Neural cell (in vitro differentiated cells): ENCODE results near the gene CUEDC1. TPM values are rescaled to one million over a fixed set of nuclear protein-coding genes. Genes with fewer than 3 reads are reported as not detected.
A peak's percentile ranks its signal among the peaks of the same experiment; 100 is the strongest.

Experiments used
- H2AFZ ChIP-seq: fragments of 200-600, 300-800 bp; sonication (generic), shearing (Covaris generic); 2 replicates; pipeline ENCODE4 v1.6.0; 2014; ENCODE audit warnings: low read depth, mild to moderate bottlenecking, antibody characterized with exemption, low read length, moderate library complexity
- H3F3A ChIP-seq: fragments of 200-600 bp; shearing (Covaris generic); 2 replicates; pipeline ENCODE4 v1.6.1; 2016; ENCODE audit warnings: mild to moderate bottlenecking, moderate library complexity, mixed read lengths, antibody characterized with exemption, low read length; ENCODE audit not compliant: insufficient read depth, poor library complexity, severe bottlenecking
- H3K27ac ChIP-seq: fragments of 200-600, 300-800 bp; sonication (generic), shearing (Covaris generic); 2 replicates; pipeline ENCODE4 v1.5.1; 2014; ENCODE audit warnings: mild to moderate bottlenecking, low read length, moderate library complexity
- H3K27me3 ChIP-seq: fragments of 300-800, 200-600 bp; sonication (generic), shearing (Covaris generic); 2 replicates; pipeline ENCODE4 v1.6.0; 2014; ENCODE audit warnings: mild to moderate bottlenecking, low read depth, low read length, moderate library complexity; ENCODE audit not compliant: insufficient read depth
- H3K36me3 ChIP-seq: fragments of 300-800, 200-600 bp; sonication (generic), shearing (Covaris generic); 2 replicates; pipeline ENCODE4 v1.5.1; 2014; ENCODE audit warnings: mild to moderate bottlenecking, antibody characterized with exemption, low read length, moderate library complexity; ENCODE audit not compliant: insufficient read depth
- H3K4me2 ChIP-seq: fragments of 300-800, 200-600 bp; sonication (generic), shearing (Covaris generic); 2 replicates; pipeline ENCODE4 v1.6.0; 2014; ENCODE audit warnings: mild to moderate bottlenecking, low read length
- H3K4me3 ChIP-seq: fragments of 300-800, 200-600 bp; sonication (generic), shearing (Covaris generic); 2 replicates; pipeline ENCODE4 v1.5.1; 2014; ENCODE audit warnings: mild to moderate bottlenecking, low read length, moderate library complexity
- H3K79me2 ChIP-seq: fragments of 200-600 bp; shearing (Covaris generic); replicated peaks from 2 replicates; pipeline ENCODE4 v1.6.0; 2014; ENCODE audit warnings: mild to moderate bottlenecking, low read length, moderate library complexity; ENCODE audit not compliant: insufficient read depth
- H3K9ac ChIP-seq: fragments of 300-800, 200-600 bp; sonication (generic), shearing (Covaris generic); 2 replicates; pipeline ENCODE4 v1.6.1; 2016; ENCODE audit warnings: mild to moderate bottlenecking, low read length, mixed read lengths
- H3K9me2 ChIP-seq: fragments of 200-600 bp; shearing (Covaris generic); 2 replicates; pipeline ENCODE4 v1.6.1; 2016; ENCODE audit warnings: mild to moderate bottlenecking, low read length, mixed read lengths; ENCODE audit not compliant: insufficient read depth
- H3K9me3 ChIP-seq: fragments of 200-600, 300-800 bp; sonication (generic), shearing (Covaris generic); 2 replicates; pipeline ENCODE4 v1.6.1; 2016; ENCODE audit warnings: mild to moderate bottlenecking, mixed run types, low read length, moderate library complexity, mixed read lengths
- H4K20me1 ChIP-seq: fragments of 200-600 bp; shearing (Covaris generic); 2 replicates; pipeline ENCODE4 v1.6.1; 2016; ENCODE audit warnings: mild to moderate bottlenecking, mixed run types; ENCODE audit not compliant: insufficient read depth
- EP300 ChIP-seq: fragments of 450-650 bp; conservative IDR thresholded peaks from 2 replicates; pipeline ENCODE4 v1.6.1; 2014; ENCODE audit warnings: antibody characterized with exemption, mild to moderate bottlenecking, moderate library complexity; ENCODE audit not compliant: poor library complexity, severe bottlenecking
- EZH2 ChIP-seq: fragments of 200-600, 300-800 bp; shearing (Covaris generic), sonication (generic); IDR thresholded peaks from 2 replicates; pipeline ENCODE4 v1.6.1; 2014; ENCODE audit warnings: antibody characterized with exemption, low read length, borderline replicate concordance, mild to moderate bottlenecking; ENCODE audit not compliant: insufficient read depth, poor library complexity, severe bottlenecking
- MXI1 ChIP-seq: fragments of 450-650 bp; conservative IDR thresholded peaks from 2 replicates; pipeline ENCODE4 v1.6.1; 2014; ENCODE audit warnings: antibody characterized with exemption, mild to moderate bottlenecking; ENCODE audit not compliant: poor library complexity, severe bottlenecking
- POLR2AphosphoS5 ChIP-seq: IDR thresholded peaks from 2 replicates; pipeline ENCODE4 v1.6.1; 2012
- RAD21 ChIP-seq: fragments of 450-650 bp; conservative IDR thresholded peaks from 2 replicates; pipeline ENCODE4 v1.6.1; 2014; ENCODE audit warnings: antibody characterized with exemption, mild to moderate bottlenecking, moderate library complexity
- SMC3 ChIP-seq: fragments of 450-650 bp; conservative IDR thresholded peaks from 2 replicates; pipeline ENCODE4 v1.6.1; 2014; ENCODE audit warnings: antibody characterized with exemption, mild to moderate bottlenecking, moderate library complexity; ENCODE audit not compliant: poor library complexity
- TAF1 ChIP-seq: IDR thresholded peaks from 2 replicates; pipeline ENCODE4 v1.6.1; 2012; ENCODE audit warnings: low read depth
- polyA plus RNA-seq: library from polyadenylated mRNA; depleted of rRNA; stranded (reverse); fragments of >200 nt; gene quantifications from 2 replicates; pipeline ENCODE4 v1.2.3, GENCODE V29; 2014
- TF ChIP-seq, protein P1 (sequence below): fragments of 450-650 bp; IDR thresholded peaks from 2 replicates; pipeline ENCODE4 v1.5.1; 2014; ENCODE audit warnings: antibody characterized with exemption, mild to moderate bottlenecking, moderate library complexity; ENCODE audit not compliant: poor library complexity, severe bottlenecking
- TF ChIP-seq, protein P2 (sequence below): IDR thresholded peaks from 2 replicates; pipeline ENCODE4 v1.6.1; 2012; ENCODE audit warnings: borderline replicate concordance

CUEDC1 gene
- polyA plus RNA-seq, 1 donor from 2014 or later, result 27.0 TPM

DNA sequence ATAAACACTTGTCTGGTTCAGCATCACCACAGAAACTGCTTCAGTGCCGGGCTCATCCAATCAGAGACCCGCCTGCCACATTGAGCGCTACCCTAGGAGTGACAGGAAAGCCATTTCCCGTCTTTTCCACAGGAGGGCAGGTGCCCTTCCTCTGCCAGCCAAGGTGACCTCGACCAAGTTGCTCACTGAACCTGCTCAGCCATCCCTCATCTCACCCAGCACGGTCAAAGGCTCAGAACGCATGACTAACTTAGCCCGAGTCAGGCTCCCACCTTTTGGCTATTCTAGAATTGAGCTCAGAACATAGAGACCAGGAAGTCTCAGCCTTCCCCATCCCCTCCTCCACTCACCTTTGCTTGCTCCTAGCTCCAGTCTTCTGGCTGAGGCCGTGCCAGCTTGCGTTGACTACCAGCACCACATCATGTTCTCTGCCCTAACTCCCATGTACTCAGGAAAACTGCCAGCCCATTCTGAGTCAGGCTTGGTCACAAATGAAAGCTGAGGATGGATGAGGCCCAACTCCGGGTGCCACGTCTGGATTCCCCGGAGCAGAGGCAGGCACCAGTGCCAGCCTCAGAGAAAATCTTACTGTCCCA is 121.0 kb downstream of the CUEDC1 start:
- no peak overlapping the region for H2AFZ ChIP-seq
- H3K4me3 ChIP-seq, result no peak overlapping the region
- H3K27ac ChIP-seq, result no peak overlapping the region
- H4K20me1 ChIP-seq, result no peaks in the 10 kb centered on the region
- H3K36me3 ChIP-seq, result no peaks in the 10 kb centered on the region
- H3K27me3 ChIP-seq, result no peaks in the 10 kb centered on the region
- H3K9ac ChIP-seq, result no peak overlapping the region
- no peaks in the 10 kb centered on the region for H3K9me3 ChIP-seq
- no peaks in the 10 kb centered on the region for H3K79me2 ChIP-seq
- H3F3A ChIP-seq, result no peaks in the 10 kb centered on the region
- H3K9me2 ChIP-seq, result no peaks in the 10 kb centered on the region
- no peak for TF ChIP-seq EP300
- TF ChIP-seq, protein P1, sequence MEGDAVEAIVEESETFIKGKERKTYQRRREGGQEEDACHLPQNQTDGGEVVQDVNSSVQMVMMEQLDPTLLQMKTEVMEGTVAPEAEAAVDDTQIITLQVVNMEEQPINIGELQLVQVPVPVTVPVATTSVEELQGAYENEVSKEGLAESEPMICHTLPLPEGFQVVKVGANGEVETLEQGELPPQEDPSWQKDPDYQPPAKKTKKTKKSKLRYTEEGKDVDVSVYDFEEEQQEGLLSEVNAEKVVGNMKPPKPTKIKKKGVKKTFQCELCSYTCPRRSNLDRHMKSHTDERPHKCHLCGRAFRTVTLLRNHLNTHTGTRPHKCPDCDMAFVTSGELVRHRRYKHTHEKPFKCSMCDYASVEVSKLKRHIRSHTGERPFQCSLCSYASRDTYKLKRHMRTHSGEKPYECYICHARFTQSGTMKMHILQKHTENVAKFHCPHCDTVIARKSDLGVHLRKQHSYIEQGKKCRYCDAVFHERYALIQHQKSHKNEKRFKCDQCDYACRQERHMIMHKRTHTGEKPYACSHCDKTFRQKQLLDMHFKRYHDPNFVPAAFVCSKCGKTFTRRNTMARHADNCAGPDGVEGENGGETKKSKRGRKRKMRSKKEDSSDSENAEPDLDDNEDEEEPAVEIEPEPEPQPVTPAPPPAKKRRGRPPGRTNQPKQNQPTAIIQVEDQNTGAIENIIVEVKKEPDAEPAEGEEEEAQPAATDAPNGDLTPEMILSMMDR, result peak; percentile 6
- peak; percentile 49 for TF ChIP-seq SMC3
- no peak overlapping the region for H3K4me2 ChIP-seq

DNA sequence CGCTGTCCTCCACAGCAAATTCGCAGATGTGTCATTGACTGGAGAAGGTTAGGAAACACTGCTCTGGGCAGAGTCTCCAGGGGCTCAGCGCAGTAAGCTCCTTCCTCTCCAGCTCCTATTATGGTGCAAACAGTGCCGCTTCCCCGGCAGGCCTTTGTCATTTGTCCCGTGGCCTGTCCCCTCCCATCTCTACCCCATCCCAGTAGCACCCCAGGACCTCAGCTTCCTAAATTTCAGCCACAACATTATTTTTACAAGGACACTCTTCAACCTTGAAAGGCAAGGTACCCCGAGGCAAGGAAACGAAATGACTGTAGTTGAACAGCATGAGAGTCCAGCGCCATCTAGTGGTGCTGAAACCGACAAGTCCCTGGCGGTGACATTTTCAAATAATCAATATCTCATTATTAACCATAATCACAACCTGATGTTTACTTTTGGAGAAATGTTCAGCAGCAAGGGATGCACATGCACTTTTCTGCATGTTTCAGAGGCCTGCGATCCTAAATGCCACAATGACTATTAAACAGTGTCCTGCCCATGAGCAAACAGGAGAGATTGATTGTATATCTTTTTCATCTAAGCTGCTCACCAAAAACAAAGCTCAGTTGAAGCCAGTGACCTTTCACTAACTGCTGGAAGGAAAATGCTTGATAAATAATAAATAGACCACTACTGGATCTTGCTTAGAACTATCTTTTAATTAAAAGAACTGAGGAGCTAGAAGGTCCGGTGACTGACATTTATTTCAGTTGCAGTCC is 121.9 kb downstream of the CUEDC1 start:
- H4K20me1 ChIP-seq, result no peaks in the 10 kb centered on the region
- no peaks in the 10 kb centered on the region for H3K9me2 ChIP-seq
- H2AFZ ChIP-seq, result peak overlapping the region; percentile 34
- no peaks in the 10 kb centered on the region for H3K27me3 ChIP-seq
- H3K27ac ChIP-seq, result peak overlapping the region; percentile 20
- peak overlapping the region; percentile 57 for H3K4me3 ChIP-seq
- no peaks in the 10 kb centered on the region for H3K9me3 ChIP-seq
- H3K36me3 ChIP-seq, result no peaks in the 10 kb centered on the region
- TF ChIP-seq SMC3 (peak; percentile 97), RAD21 (peak; percentile 96), POLR2AphosphoS5 (peak; percentile 8), EP300 (peak; percentile 20), EZH2 (no peak), TAF1 (no peak), MXI1 (no peak)
- TF ChIP-seq, protein P2, sequence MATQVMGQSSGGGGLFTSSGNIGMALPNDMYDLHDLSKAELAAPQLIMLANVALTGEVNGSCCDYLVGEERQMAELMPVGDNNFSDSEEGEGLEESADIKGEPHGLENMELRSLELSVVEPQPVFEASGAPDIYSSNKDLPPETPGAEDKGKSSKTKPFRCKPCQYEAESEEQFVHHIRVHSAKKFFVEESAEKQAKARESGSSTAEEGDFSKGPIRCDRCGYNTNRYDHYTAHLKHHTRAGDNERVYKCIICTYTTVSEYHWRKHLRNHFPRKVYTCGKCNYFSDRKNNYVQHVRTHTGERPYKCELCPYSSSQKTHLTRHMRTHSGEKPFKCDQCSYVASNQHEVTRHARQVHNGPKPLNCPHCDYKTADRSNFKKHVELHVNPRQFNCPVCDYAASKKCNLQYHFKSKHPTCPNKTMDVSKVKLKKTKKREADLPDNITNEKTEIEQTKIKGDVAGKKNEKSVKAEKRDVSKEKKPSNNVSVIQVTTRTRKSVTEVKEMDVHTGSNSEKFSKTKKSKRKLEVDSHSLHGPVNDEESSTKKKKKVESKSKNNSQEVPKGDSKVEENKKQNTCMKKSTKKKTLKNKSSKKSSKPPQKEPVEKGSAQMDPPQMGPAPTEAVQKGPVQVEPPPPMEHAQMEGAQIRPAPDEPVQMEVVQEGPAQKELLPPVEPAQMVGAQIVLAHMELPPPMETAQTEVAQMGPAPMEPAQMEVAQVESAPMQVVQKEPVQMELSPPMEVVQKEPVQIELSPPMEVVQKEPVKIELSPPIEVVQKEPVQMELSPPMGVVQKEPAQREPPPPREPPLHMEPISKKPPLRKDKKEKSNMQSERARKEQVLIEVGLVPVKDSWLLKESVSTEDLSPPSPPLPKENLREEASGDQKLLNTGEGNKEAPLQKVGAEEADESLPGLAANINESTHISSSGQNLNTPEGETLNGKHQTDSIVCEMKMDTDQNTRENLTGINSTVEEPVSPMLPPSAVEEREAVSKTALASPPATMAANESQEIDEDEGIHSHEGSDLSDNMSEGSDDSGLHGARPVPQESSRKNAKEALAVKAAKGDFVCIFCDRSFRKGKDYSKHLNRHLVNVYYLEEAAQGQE, result no peak
- TF ChIP-seq, protein P1, result peak; percentile 98
- H3K4me2 ChIP-seq, result peak overlapping the region; percentile 33
- H3K79me2 ChIP-seq, result no peaks in the 10 kb centered on the region
- peak overlapping the region; percentile 46 for H3K9ac ChIP-seq
- no peaks in the 10 kb centered on the region for H3F3A ChIP-seq
